NB4 (cell line): ENCODE data around the gene ERFL.

Source experiments
- MYC ChIP-seq: IDR thresholded peaks from 2 replicates; pipeline ENCODE4 v1.6.1; 2011; ENCODE audit warnings: low read depth, low read length
- POLR2A ChIP-seq: IDR thresholded peaks from 2 replicates; pipeline ENCODE4 v1.6.1; 2011; ENCODE audit warnings: mild to moderate bottlenecking; ENCODE audit not compliant: insufficient read length; ENCODE audit errors: extremely low read depth
- TF ChIP-seq, protein P1 (sequence below): IDR thresholded peaks from one replicate; pipeline ENCODE4 v1.5.1; 2012; ENCODE audit warnings: low read depth, low read length
- TF ChIP-seq, protein P2 (sequence below): IDR thresholded peaks from 2 replicates; pipeline ENCODE4 v1.6.1; 2011; ENCODE audit warnings: low read depth, low read length

DNA sequence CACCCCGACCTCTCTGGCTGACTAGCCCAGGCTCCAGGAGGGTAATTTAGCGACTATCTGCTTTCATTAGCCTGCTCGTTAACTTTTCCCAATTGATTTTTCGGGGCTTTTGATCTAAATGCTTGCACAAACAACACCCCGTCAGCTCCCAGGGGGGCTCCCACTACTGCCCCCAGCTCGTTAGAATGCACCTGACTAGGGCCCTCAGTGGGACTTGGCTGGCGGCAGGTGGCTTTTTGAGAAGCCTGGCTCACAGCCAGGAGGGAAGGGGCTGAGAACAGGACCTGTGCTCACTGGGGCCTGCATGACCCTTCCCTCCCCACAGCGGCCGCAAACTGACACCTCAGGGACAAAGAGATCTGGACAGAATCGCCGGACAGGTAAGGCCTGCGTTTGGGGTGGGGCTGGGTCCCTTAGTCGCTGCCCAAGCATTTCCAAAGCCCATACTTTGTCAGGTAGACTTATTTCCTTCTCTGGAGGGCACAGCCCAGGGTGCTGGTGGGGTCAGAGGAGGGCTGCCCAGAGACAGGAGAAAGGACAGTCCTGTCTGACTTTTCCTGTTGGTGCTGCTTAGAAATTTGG lies 58.8 kb downstream of the ERFL start:
- TF ChIP-seq, protein P1, sequence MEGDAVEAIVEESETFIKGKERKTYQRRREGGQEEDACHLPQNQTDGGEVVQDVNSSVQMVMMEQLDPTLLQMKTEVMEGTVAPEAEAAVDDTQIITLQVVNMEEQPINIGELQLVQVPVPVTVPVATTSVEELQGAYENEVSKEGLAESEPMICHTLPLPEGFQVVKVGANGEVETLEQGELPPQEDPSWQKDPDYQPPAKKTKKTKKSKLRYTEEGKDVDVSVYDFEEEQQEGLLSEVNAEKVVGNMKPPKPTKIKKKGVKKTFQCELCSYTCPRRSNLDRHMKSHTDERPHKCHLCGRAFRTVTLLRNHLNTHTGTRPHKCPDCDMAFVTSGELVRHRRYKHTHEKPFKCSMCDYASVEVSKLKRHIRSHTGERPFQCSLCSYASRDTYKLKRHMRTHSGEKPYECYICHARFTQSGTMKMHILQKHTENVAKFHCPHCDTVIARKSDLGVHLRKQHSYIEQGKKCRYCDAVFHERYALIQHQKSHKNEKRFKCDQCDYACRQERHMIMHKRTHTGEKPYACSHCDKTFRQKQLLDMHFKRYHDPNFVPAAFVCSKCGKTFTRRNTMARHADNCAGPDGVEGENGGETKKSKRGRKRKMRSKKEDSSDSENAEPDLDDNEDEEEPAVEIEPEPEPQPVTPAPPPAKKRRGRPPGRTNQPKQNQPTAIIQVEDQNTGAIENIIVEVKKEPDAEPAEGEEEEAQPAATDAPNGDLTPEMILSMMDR: no peak
- TF ChIP-seq POLR2A (no peak), MYC (no peak)
- TF ChIP-seq, protein P2, sequence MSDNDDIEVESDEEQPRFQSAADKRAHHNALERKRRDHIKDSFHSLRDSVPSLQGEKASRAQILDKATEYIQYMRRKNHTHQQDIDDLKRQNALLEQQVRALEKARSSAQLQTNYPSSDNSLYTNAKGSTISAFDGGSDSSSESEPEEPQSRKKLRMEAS: no peak
